Measurements from ENCODE around the gene IFT88. TPM values are rescaled to one million over a fixed set of nuclear protein-coding genes. Genes with fewer than 3 reads are reported as not detected.

IFT88 gene
- total RNA-seq, 1 donor from 2014 or later = 5.9 TPM

- Mint-ChIP-seq H3K9me3 (ENCODE audit: low read depth) (peaks cover 11% of the 10 kb centered on the region), H3K27ac (ENCODE audit: unreplicated experiment) (peak overlapping the region; percentile 24), H3K4me1 (ENCODE audit: low read depth) (peaks cover 26% of the 10 kb centered on the region), H3K36me3 (ENCODE audit: low read depth) (peaks cover 7% of the 10 kb centered on the region), H3K4me3 (ENCODE audit: unreplicated experiment) (no peak overlapping the region), H3K27me3 (ENCODE audit: low read depth) (no peaks in the 10 kb centered on the region)
- TF ChIP-seq CTCF (IDR thresholded peaks at IDR 0.05) = no peak
- DNase-seq (ENCODE audit: low spot score) = no peak
Observed at GRCh38 chr13:20652946-20653345, 86.0 kb downstream of the IFT88 start.

- Mint-ChIP-seq H3K27me3 (ENCODE audit: low read depth) (no peaks in the 10 kb centered on the region), H3K9me3 (ENCODE audit: low read depth) (peaks cover 11% of the 10 kb centered on the region), H3K36me3 (ENCODE audit: low read depth) (peaks cover 8% of the 10 kb centered on the region), H3K4me3 (ENCODE audit: unreplicated experiment) (no peak overlapping the region), H3K4me1 (ENCODE audit: low read depth) (peaks cover 26% of the 10 kb centered on the region), H3K27ac (ENCODE audit: unreplicated experiment) (peak overlapping the region; percentile 88)
- DNase-seq (ENCODE audit: low spot score) = no peak
- no peak for TF ChIP-seq CTCF (IDR thresholded peaks at IDR 0.05)
Observed at GRCh38 chr13:20654156-20654555, 87.2 kb downstream of the IFT88 start.

- DNase-seq (ENCODE audit: low spot score) = no peak
Observed at GRCh38 chr13:20658451-20659040, 91.6 kb downstream of the IFT88 start.

GRCh38 chr13:20664351-20664750 lies 97.4 kb downstream of the IFT88 start:
- Mint-ChIP-seq H3K36me3 (ENCODE audit: low read depth) (peaks cover 8% of the 10 kb centered on the region), H3K4me1 (ENCODE audit: low read depth) (no peaks in the 10 kb centered on the region), H3K27ac (ENCODE audit: unreplicated experiment) (no peak overlapping the region), H3K27me3 (ENCODE audit: low read depth) (no peaks in the 10 kb centered on the region), H3K9me3 (ENCODE audit: low read depth) (no peaks in the 10 kb centered on the region), H3K4me3 (ENCODE audit: unreplicated experiment) (no peak overlapping the region)
- TF ChIP-seq CTCF (IDR thresholded peaks at IDR 0.05) = no peak
- DNase-seq (ENCODE audit: low spot score) = no peak

More at GRCh38 chr13:20658451-20659040, 91.6 kb downstream of the IFT88 start:
- H3K36me3 Mint-ChIP-seq (ENCODE audit: low read depth) = peaks cover 4% of the 10 kb centered on the region
- no peaks in the 10 kb centered on the region for H3K27me3 Mint-ChIP-seq (ENCODE audit: low read depth)
- no peak overlapping the region for H3K4me3 Mint-ChIP-seq (ENCODE audit: unreplicated experiment)
- no peak for TF ChIP-seq CTCF (IDR thresholded peaks at IDR 0.05)
- peaks cover 12% of the 10 kb centered on the region for H3K4me1 Mint-ChIP-seq (ENCODE audit: low read depth)
- no peaks in the 10 kb centered on the region for H3K9me3 Mint-ChIP-seq (ENCODE audit: low read depth)
- no peak overlapping the region for H3K27ac Mint-ChIP-seq (ENCODE audit: unreplicated experiment)

GRCh38 chr13:20666948-20667347 lies 100.0 kb downstream of the IFT88 start:
- Mint-ChIP-seq H3K27me3 (ENCODE audit: low read depth) (no peaks in the 10 kb centered on the region), H3K4me3 (ENCODE audit: unreplicated experiment) (no peak overlapping the region), H3K36me3 (ENCODE audit: low read depth) (peaks cover 5% of the 10 kb centered on the region), H3K27ac (ENCODE audit: unreplicated experiment) (no peak overlapping the region), H3K9me3 (ENCODE audit: low read depth) (no peaks in the 10 kb centered on the region), H3K4me1 (ENCODE audit: low read depth) (no peaks in the 10 kb centered on the region)
- DNase-seq (ENCODE audit: low spot score) = no peak
- no peak for TF ChIP-seq CTCF (IDR thresholded peaks at IDR 0.05)
